K562 (cell line): ENCODE data around the gene RPN1. TPM values are rescaled to one million over a fixed set of nuclear protein-coding genes. Genes with fewer than 3 reads are reported as not detected.
A peak's percentile ranks its signal among the peaks of the same experiment; 100 is the strongest.

Source experiments
- CBFB ChIP-seq: sonication (generic); formaldehyde crosslinking; IDR thresholded peaks from 2 replicates; pipeline ENCODE4 v1.4.0; 2020; ENCODE audit warnings: mild to moderate bottlenecking, missing genetic modification reagents
- CCAR2 ChIP-seq: fragments of 200-400 bp; formaldehyde crosslinking; IDR thresholded peaks from 2 replicates; pipeline ENCODE4 v1.6.1; 2017; ENCODE audit warnings: mild to moderate bottlenecking, low read depth, low read length
- DDX20 ChIP-seq: fragments of 450-650 bp; IDR thresholded peaks from 2 replicates; pipeline ENCODE4 v1.6.1; 2016; ENCODE audit warnings: missing genetic modification characterization, low read depth, mild to moderate bottlenecking, missing compliant biosample characterization, moderate library complexity
- EGR1 ChIP-seq: fragments of 450-650 bp; conservative IDR thresholded peaks from 2 replicates; pipeline ENCODE4 v1.6.1; 2017; ENCODE audit warnings: mild to moderate bottlenecking
- FOXP1 ChIP-seq: sonication (generic); formaldehyde crosslinking; IDR thresholded peaks from 2 replicates; pipeline ENCODE4 v1.8.0; 2022; ENCODE audit warnings: mild to moderate bottlenecking, missing genetic modification reagents
- HBP1 ChIP-seq: fragments of 450-650 bp; formaldehyde crosslinking; IDR thresholded peaks from 2 replicates; pipeline ENCODE4 v1.4.0; 2022; ENCODE audit warnings: missing genetic modification characterization
- HCFC1 ChIP-seq: IDR thresholded peaks from 2 replicates; pipeline ENCODE4 v1.6.1; 2012; ENCODE audit warnings: low read depth, low read length, improper control_type of control experiment
- HNRNPK ChIP-seq: fragments of 200-400 bp; formaldehyde crosslinking; IDR thresholded peaks from one replicate; pipeline ENCODE4 v1.6.1; 2018; ENCODE audit warnings: mild to moderate bottlenecking, low read depth, low read length; ENCODE audit not compliant: poor library complexity, severe bottlenecking
- SREBF1 ChIP-seq: fragments of 150-350 bp; IDR thresholded peaks from 2 replicates; pipeline ENCODE4 v1.6.1; 2014; ENCODE audit warnings: antibody characterized with exemption, low read depth, low read length, borderline replicate concordance
- ZNF609 ChIP-seq: sonication (generic); formaldehyde crosslinking; IDR thresholded peaks from 2 replicates; pipeline ENCODE4 v1.8.1; 2023; ENCODE audit warnings: missing genetic modification reagents, mild to moderate bottlenecking, borderline replicate concordance
- polyA plus RNA-seq, 8 experiments: library from polyadenylated mRNA; depleted of rRNA in 4 of 8; stranded (reverse) in 5 of 8; unstranded in 3 of 8; fragments of >200 nt; fragmentation: Nextera tagmentation in 2 of 8; fragmentation: Illumina TruSeq in 1 of 8; extraction: Ambion mirVana in 2 of 8; extraction: Trizol in 1 of 8; gene quantifications; 2 replicates each; pipeline versions ENCODE4 v1.2.1 to v1.2.3, GENCODE V29; 2011 to 2014; ENCODE audit warnings: inconsistent platforms in 1 of 8, missing spikeins in 1 of 8
- total RNA-seq, 7 experiments: library from RNA; depleted of rRNA in 6 of 7; stranded (reverse); fragments of >200 nt in 6 of 7; fragmentation: Illumina TruSeq in 2 of 7; extraction: Trizol in 2 of 7; gene quantifications; 2 replicates each; pipeline versions ENCODE4 v1.2.1 to v1.2.3, GENCODE V29; 2011 to 2021; ENCODE audit warnings: low replicate concordance in 1 of 7
- TF ChIP-seq, protein P1 (sequence below): sonication (generic); formaldehyde crosslinking; IDR thresholded peaks from 2 replicates; pipeline ENCODE4 v1.8.0; 2023; ENCODE audit warnings: mild to moderate bottlenecking, missing genetic modification reagents
- TF ChIP-seq, protein P2 (sequence below), 2 experiments: fragments of 450-650 bp; IDR thresholded peaks; 2 replicates each; pipeline ENCODE4 v1.6.1; 2018; ENCODE audit warnings: mild to moderate bottlenecking in 2 of 2, low read depth in 1 of 2; ENCODE audit not compliant: partially characterized antibody in 2 of 2
- TF ChIP-seq, protein P3 (sequence below): fragments of 250-450 bp; sonication (Bioruptor Pico); IDR thresholded peaks from 2 replicates; pipeline ENCODE4 v1.5.0; 2021

RPN1 gene
- total and polyA plus RNA-seq, 9 of the 15 experiments (the other 6 are each of a cell fraction or from before 2014, with no cell fraction given), result 39.5 to 300 (median 148) TPM

- TF ChIP-seq HBP1, result no peak
- TF ChIP-seq HCFC1, result no peak
- TF ChIP-seq, protein P1, sequence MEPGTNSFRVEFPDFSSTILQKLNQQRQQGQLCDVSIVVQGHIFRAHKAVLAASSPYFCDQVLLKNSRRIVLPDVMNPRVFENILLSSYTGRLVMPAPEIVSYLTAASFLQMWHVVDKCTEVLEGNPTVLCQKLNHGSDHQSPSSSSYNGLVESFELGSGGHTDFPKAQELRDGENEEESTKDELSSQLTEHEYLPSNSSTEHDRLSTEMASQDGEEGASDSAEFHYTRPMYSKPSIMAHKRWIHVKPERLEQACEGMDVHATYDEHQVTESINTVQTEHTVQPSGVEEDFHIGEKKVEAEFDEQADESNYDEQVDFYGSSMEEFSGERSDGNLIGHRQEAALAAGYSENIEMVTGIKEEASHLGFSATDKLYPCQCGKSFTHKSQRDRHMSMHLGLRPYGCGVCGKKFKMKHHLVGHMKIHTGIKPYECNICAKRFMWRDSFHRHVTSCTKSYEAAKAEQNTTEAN, result no peak
- no peak for TF ChIP-seq FOXP1 (CRISPR knock-in tag)
- TF ChIP-seq, protein P2, sequence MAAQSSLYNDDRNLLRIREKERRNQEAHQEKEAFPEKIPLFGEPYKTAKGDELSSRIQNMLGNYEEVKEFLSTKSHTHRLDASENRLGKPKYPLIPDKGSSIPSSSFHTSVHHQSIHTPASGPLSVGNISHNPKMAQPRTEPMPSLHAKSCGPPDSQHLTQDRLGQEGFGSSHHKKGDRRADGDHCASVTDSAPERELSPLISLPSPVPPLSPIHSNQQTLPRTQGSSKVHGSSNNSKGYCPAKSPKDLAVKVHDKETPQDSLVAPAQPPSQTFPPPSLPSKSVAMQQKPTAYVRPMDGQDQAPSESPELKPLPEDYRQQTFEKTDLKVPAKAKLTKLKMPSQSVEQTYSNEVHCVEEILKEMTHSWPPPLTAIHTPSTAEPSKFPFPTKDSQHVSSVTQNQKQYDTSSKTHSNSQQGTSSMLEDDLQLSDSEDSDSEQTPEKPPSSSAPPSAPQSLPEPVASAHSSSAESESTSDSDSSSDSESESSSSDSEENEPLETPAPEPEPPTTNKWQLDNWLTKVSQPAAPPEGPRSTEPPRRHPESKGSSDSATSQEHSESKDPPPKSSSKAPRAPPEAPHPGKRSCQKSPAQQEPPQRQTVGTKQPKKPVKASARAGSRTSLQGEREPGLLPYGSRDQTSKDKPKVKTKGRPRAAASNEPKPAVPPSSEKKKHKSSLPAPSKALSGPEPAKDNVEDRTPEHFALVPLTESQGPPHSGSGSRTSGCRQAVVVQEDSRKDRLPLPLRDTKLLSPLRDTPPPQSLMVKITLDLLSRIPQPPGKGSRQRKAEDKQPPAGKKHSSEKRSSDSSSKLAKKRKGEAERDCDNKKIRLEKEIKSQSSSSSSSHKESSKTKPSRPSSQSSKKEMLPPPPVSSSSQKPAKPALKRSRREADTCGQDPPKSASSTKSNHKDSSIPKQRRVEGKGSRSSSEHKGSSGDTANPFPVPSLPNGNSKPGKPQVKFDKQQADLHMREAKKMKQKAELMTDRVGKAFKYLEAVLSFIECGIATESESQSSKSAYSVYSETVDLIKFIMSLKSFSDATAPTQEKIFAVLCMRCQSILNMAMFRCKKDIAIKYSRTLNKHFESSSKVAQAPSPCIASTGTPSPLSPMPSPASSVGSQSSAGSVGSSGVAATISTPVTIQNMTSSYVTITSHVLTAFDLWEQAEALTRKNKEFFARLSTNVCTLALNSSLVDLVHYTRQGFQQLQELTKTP (IDR thresholded peaks at IDR 0.05; ENCODE audit: low read depth in 1 of 2, partially characterized antibody in 2 of 2), result no peak
- no peak for TF ChIP-seq CBFB (CRISPR knock-in tag)
- TF ChIP-seq, protein P3, sequence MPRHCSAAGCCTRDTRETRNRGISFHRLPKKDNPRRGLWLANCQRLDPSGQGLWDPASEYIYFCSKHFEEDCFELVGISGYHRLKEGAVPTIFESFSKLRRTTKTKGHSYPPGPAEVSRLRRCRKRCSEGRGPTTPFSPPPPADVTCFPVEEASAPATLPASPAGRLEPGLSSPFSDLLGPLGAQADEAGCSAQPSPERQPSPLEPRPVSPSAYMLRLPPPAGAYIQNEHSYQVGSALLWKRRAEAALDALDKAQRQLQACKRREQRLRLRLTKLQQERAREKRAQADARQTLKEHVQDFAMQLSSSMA (CRISPR knock-in tag), result no peak
- TF ChIP-seq HNRNPK, result no peak
- peak; percentile 43; the same call in 1 of the 2 replicates for TF ChIP-seq EGR1
- no peak for TF ChIP-seq SREBF1
- no peak for TF ChIP-seq ZNF609
- TF ChIP-seq CCAR2, result no peak
- no peak for TF ChIP-seq DDX20 (tag)
These were observed 46.5 kb downstream of the RPN1 start (continued) for GRCh38 chr3:128603811-128604775.
